ENCODE data around the gene SHB.

SHB gene

DNA sequence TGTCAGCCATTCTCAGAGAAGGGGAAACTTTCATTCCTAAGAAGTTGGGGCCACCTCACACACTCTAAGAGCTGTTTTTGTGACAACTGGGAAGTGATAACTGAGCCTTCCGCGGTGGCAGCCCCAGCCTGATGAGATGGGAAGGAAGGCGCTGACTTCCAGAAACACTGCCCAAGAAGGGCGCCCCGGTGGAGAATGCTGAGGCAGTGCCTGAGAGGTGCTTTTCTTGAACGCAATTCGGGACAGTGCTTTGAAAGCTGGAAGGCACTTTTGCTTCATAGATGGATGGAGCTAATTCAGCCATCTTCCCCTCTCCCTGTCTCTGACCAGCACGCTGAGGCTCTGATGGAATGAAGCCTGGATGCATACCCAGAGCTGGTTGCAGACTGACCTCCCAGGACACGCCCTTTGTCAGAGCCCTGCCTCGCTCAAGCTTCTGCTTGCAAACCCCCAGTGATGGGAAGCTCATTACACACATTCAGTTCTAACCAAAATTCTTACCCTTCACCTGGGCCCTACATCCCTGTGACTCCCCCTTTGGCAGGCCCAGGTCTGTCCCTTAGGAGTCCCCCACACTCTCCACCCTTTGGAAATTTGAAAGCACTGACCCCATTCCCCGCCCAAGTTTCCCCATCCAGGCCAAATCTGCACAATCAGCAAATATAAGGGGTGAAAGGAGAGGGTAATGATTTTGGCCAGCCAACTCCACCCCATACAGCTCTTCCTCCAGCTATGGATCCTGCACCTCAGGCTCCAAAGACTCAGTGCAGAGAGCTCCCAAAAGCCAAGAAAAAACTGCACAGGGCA lies 98.5 kb downstream of the SHB start:
- Histone ChIP-seq H3K27ac (ENCODE audit: extremely low read depth, low read depth, low read length) (no peak overlapping the region), H3K4me1 (ENCODE audit: control insufficient read depth, insufficient read depth, low read length) (no peaks in the 10 kb centered on the region), H3K9me3 (ENCODE audit: control insufficient read depth, insufficient read depth, low read depth, low read length) (no peaks in the 10 kb centered on the region), H3K36me3 (ENCODE audit: control insufficient read depth in 2 of 2, insufficient read depth in 1 of 2, low read length in 2 of 2) (peaks cover 0 to 68% of the 10 kb centered on the region in 2 experiments; a peak in 2 of 3 replicates), H3K4me3 (ENCODE audit: low read depth, low read length) (no peak overlapping the region)
- TF ChIP-seq OVOL3 (tag by site-specific recombination; IDR thresholded peaks at IDR 0.05), result no peak
- TF ChIP-seq ZNF544 (tag by site-specific recombination; IDR thresholded peaks at IDR 0.05), result no peak
- TF ChIP-seq, protein P1, sequence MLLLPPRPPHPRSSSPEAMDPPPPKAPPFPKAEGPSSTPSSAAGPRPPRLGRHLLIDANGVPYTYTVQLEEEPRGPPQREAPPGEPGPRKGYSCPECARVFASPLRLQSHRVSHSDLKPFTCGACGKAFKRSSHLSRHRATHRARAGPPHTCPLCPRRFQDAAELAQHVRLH (tag by site-specific recombination; IDR thresholded peaks at IDR 0.05), result no peak
- no peak for TF ChIP-seq ZBTB17 (tag by site-specific recombination; IDR thresholded peaks at IDR 0.05)
- TF ChIP-seq ZNF292 (tag by site-specific recombination; IDR thresholded peaks at IDR 0.05; ENCODE audit: borderline replicate concordance, low read depth), result no peak
- no peak for TF ChIP-seq ZNF280D (tag by site-specific recombination; IDR thresholded peaks at IDR 0.05)
- no peak for TF ChIP-seq ZNF664 (tag by site-specific recombination; IDR thresholded peaks at IDR 0.05)
- TF ChIP-seq, protein P2, sequence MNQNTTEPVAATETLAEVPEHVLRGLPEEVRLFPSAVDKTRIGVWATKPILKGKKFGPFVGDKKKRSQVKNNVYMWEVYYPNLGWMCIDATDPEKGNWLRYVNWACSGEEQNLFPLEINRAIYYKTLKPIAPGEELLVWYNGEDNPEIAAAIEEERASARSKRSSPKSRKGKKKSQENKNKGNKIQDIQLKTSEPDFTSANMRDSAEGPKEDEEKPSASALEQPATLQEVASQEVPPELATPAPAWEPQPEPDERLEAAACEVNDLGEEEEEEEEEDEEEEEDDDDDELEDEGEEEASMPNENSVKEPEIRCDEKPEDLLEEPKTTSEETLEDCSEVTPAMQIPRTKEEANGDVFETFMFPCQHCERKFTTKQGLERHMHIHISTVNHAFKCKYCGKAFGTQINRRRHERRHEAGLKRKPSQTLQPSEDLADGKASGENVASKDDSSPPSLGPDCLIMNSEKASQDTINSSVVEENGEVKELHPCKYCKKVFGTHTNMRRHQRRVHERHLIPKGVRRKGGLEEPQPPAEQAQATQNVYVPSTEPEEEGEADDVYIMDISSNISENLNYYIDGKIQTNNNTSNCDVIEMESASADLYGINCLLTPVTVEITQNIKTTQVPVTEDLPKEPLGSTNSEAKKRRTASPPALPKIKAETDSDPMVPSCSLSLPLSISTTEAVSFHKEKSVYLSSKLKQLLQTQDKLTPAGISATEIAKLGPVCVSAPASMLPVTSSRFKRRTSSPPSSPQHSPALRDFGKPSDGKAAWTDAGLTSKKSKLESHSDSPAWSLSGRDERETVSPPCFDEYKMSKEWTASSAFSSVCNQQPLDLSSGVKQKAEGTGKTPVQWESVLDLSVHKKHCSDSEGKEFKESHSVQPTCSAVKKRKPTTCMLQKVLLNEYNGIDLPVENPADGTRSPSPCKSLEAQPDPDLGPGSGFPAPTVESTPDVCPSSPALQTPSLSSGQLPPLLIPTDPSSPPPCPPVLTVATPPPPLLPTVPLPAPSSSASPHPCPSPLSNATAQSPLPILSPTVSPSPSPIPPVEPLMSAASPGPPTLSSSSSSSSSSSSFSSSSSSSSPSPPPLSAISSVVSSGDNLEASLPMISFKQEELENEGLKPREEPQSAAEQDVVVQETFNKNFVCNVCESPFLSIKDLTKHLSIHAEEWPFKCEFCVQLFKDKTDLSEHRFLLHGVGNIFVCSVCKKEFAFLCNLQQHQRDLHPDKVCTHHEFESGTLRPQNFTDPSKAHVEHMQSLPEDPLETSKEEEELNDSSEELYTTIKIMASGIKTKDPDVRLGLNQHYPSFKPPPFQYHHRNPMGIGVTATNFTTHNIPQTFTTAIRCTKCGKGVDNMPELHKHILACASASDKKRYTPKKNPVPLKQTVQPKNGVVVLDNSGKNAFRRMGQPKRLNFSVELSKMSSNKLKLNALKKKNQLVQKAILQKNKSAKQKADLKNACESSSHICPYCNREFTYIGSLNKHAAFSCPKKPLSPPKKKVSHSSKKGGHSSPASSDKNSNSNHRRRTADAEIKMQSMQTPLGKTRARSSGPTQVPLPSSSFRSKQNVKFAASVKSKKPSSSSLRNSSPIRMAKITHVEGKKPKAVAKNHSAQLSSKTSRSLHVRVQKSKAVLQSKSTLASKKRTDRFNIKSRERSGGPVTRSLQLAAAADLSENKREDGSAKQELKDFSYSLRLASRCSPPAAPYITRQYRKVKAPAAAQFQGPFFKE (tag by site-specific recombination; IDR thresholded peaks at IDR 0.05; ENCODE audit: borderline replicate concordance), result no peak
- TF ChIP-seq ZNF510 (tag by site-specific recombination; IDR thresholded peaks at IDR 0.05; ENCODE audit: insufficient replicate concordance), result no peak
- TF ChIP-seq, protein P3, sequence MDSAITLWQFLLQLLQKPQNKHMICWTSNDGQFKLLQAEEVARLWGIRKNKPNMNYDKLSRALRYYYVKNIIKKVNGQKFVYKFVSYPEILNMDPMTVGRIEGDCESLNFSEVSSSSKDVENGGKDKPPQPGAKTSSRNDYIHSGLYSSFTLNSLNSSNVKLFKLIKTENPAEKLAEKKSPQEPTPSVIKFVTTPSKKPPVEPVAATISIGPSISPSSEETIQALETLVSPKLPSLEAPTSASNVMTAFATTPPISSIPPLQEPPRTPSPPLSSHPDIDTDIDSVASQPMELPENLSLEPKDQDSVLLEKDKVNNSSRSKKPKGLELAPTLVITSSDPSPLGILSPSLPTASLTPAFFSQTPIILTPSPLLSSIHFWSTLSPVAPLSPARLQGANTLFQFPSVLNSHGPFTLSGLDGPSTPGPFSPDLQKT (IDR thresholded peaks at IDR 0.05; ENCODE audit: borderline replicate concordance, low read depth, low read length), result no peak
- TF ChIP-seq ZNF416 (tag by site-specific recombination; IDR thresholded peaks at IDR 0.05), result no peak
- TF ChIP-seq IKZF3 (tag by site-specific recombination; IDR thresholded peaks at IDR 0.05), result no peak
- TF ChIP-seq ZNF138 (tag by site-specific recombination; IDR thresholded peaks at IDR 0.05; ENCODE audit: borderline replicate concordance), result no peak
- no peak for TF ChIP-seq ZNF548 (tag by site-specific recombination; IDR thresholded peaks at IDR 0.05)
- no peak for TF ChIP-seq ZNF366 (tag by site-specific recombination; conservative IDR thresholded peaks at IDR 0.05)
- no peak for TF ChIP-seq ZNF16 (tag by site-specific recombination; IDR thresholded peaks at IDR 0.05; ENCODE audit: low read depth)
- no peak for TF ChIP-seq ZNF791 (tag by site-specific recombination; IDR thresholded peaks at IDR 0.05)
- ChIA-PET POLR2A (no interaction called here), CTCF (interaction anchor here (0.6 kb wide), 1 partner anchor 58 kb away, joined by 3 read pairs; no protein-coding TSS in a partner anchor)
